GM10266 (cell line): ENCODE measurements around the gene UMODL1.

Experiments used
- DNase-seq: peaks from one replicate; pipeline ENCODE4 v3.0.0; 2012; ENCODE audit errors: extremely low spot score
- TF ChIP-seq, protein P1 (sequence below): IDR thresholded peaks from 2 replicates; pipeline ENCODE4 v1.5.1; 2012; ENCODE audit warnings: mild to moderate bottlenecking, low read depth; ENCODE audit not compliant: control insufficient read depth, insufficient read depth; ENCODE audit errors: missing control alignments

The UMODL1 gene

DNA sequence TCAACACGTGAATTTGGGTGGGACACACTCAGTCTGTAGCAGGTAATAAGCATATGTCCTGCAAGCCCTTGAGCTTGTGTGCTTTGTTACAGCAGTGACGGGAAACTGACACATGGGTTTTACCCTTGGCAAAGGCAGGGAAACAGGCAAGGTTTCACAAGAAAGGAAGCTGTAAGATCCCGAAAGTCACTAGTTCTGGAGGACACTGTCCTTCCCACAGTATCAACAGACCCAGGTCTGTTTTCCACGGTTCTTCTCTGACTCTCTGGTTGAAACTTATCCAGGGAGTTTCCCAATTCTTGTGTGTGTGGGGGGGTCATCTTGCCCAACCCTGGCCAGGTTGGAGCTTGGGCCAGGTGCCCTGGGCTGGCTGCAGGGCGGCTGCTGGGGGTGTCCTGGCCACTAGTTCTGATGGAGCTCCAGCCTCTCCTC, 31.6 kb upstream of the UMODL1 start:
- DNase-seq, result no peak
- TF ChIP-seq, protein P1, sequence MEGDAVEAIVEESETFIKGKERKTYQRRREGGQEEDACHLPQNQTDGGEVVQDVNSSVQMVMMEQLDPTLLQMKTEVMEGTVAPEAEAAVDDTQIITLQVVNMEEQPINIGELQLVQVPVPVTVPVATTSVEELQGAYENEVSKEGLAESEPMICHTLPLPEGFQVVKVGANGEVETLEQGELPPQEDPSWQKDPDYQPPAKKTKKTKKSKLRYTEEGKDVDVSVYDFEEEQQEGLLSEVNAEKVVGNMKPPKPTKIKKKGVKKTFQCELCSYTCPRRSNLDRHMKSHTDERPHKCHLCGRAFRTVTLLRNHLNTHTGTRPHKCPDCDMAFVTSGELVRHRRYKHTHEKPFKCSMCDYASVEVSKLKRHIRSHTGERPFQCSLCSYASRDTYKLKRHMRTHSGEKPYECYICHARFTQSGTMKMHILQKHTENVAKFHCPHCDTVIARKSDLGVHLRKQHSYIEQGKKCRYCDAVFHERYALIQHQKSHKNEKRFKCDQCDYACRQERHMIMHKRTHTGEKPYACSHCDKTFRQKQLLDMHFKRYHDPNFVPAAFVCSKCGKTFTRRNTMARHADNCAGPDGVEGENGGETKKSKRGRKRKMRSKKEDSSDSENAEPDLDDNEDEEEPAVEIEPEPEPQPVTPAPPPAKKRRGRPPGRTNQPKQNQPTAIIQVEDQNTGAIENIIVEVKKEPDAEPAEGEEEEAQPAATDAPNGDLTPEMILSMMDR, result no peak

DNA sequence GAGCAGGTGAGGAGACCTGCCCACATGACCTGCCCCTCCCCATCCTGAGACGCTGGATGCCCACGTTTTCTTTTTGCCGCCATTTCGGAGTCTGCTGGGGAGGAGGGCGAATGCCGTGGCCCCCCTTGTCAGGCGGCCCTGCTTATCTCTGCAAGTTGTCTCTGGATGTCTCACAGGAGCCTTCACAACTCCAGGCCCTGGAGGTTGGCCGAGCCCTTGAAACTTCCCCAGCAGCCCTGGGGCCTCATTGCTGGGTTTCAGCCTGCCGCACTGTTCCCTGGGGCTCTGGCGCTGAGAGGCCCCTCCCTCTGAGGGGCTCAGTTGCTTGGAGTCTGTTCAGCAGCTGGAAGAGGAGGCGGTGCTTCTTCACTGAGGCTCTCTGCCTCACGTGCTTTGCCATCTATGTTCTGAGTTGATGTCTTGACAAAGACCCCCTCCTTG, 31.2 kb upstream of the UMODL1 start:
- TF ChIP-seq, protein P1, result no peak
- no peak for DNase-seq

DNA sequence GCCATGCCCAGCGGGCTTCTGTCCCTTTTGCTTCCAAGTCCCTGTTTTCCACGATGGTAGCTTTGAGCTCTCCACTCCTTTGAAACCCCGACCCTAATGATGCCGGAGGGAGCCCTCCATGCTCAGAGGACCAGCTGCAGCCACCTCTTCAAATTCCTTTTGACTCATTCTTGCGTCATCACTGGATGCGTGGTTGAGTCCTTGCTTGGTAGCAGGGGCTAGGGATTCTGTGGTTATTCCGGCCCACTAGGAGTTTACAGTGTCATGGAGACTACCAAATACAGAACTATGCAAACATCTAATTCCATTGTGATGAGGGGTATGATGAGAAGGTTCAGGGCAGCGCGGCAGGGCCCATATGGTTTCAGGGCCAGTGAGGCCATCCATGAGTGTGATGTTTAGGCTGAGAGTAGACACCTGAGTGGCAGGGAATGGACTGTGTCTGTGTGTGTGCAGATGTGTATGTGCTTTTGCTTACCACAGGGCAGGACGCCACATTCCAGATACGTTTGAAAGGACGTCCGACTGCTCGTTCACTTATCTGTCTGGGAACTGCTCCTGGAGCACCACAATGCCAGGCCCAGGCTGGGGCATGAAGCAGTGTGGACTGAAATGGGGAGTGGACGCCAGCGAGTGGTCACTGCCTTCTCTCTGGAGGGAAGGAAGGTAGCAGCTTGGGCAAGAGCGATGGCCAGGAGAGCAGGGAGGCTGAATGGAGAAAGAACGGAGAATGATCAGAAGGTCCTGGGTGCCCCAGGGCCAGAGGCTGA, 30.5 kb upstream of the UMODL1 start:
- DNase-seq, result no peak
- TF ChIP-seq, protein P1, result no peak

DNA sequence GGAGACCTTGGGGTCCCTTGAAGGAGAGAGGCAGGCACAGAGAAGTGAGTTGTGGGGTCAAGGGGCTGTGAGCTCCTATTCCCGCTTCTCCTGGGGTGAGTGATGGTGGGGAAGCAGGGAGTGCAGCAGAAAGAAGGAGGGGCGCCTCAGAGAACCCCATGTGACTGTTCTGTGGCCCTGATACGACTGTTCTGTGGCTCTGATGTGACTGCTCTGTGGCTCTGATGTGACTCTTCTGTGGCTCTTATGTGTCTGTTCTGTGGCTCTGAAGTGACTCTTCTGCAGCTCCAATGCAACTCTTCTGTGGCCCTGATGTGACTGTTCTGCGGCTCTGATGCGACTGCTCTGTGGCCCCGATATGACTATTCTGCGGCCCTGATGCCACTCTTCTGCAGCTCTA, 29.9 kb upstream of the UMODL1 start:
- DNase-seq, result no peak
- TF ChIP-seq, protein P1, result no peak

DNA sequence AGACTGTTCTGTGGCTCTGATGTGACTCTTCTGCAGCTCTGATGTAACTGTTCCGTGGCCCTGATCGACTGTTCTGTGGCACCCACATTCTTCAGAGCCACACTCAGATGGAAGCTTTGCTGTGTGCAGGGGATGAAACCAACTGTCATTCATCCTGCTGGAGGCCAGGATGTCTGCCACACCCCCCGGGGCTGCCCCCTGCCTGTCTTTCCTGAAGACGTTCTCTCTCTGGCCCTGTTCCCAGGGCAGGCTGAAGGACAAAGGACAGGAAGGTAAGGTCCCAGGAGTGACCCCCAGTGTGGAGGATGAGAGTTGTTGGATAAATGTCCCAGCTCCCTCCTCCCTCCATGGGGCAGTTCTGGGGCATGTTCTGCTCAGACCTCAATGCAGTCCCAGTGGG, 29.4 kb upstream of the UMODL1 start:
- TF ChIP-seq, protein P1, result no peak
- DNase-seq, result no peak

DNA sequence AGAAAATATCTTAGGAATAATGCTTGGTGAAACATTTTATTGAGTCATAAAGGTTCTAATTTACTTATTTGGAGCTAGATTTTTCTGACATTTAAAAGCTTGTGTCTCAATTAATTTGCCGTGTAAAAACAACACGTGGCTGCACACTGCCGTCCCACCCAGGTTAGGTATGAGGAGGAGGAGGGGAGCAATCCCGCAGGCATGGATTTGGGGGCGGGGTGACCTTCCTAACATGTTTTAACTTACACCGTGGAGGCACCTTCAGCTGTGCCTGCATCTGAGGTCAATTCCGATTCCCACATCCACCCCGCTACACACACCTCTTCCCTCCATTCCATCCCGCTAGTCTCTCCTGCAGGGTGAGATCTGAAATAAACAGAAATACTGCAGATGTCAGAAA, 28.5 kb upstream of the UMODL1 start:
- no peak for DNase-seq
- TF ChIP-seq, protein P1, result no peak

DNA sequence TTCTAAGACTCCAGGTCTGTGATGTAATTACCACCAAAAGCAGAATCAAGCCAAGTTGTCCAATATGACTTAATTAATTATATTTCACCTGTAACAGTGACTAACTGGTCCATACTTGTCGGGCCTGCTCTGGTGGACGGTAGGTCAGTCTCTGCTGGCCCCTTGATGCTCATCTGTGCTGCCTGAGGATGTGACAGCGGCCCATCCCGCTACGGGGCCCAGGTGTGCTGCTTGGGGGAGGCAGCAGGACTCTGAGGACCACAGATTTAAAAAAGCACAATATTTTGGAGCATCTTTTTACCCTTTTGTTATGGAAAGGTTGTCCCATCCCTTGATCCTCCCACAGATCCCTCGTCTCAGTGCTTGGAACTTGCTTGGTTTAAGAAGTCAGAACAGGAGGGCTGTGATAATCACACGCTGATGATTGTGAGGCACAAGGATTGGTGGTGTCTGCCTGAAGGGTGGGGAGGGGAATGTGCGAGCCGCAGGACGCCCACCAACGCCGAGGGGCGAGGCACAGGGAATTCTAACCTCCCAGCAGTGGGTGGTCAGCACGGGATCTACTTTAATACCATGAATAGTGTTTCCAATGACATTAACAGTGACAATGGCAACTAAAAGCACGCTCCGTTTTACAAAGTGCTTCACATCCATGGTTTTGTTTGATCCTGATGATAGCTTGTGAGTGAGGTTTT, 27.8 kb upstream of the UMODL1 start:
- DNase-seq, result no peak
- TF ChIP-seq, protein P1, result no peak
